Activated T-cell treated with anti-CD3 and anti-CD28 coated beads, Interleukin-2, amount 50 U/mL, for 1 hour (primary cell): ENCODE data around the gene CCDC18.
"Not testable (repeated sequence)": the region's sequence is repeated elsewhere in the genome, so short reads cannot be mapped to it uniquely, and the experiment has no call there.

Experiments used
- DNase-seq: peaks from one replicate; pipeline ENCODE4 v3.0.0-alpha.2; 2020

The CCDC18 gene

GRCh38 chr1:93172778-93173177 is 7.7 kb upstream of the CCDC18 start:
- DNase-seq, result no peak

- DNase-seq, result not testable (repeated sequence)
Measured at GRCh38 chr1:93174638-93175037, 5.9 kb upstream of the CCDC18 start.

GRCh38 chr1:93177991-93178390 is 2.5 kb upstream of the CCDC18 start:
- DNase-seq, result no peak

GRCh38 chr1:93178418-93178817 is 2.1 kb upstream of the CCDC18 start:
- DNase-seq, result no peak

- peak; percentile 94 for DNase-seq
Measured at GRCh38 chr1:93179886-93180722, 420 bp upstream of the CCDC18 start, which contains the start of gene TMED5. TSS of gene TMED5 (minus strand) at chr1:93180413. CDS start at chr1:93180242, 171 bp downstream.

GRCh38 chr1:93186667-93187066 is 6.1 kb downstream of the CCDC18 start:
- DNase-seq, result no peak

- no peak for DNase-seq
Measured at GRCh38 chr1:93190432-93190831, 9.9 kb downstream of the CCDC18 start.

GRCh38 chr1:93194231-93194990 is 13.9 kb downstream of the CCDC18 start:
- no peak for DNase-seq

GRCh38 chr1:93196591-93196990 is 16.1 kb downstream of the CCDC18 start:
- DNase-seq, result no peak

GRCh38 chr1:93199150-93199549 is 18.6 kb downstream of the CCDC18 start:
- no peak for DNase-seq

- no peak for DNase-seq
Measured at GRCh38 chr1:93200086-93200620, 19.6 kb downstream of the CCDC18 start.

GRCh38 chr1:93200714-93201113 is 20.2 kb downstream of the CCDC18 start:
- DNase-seq, result no peak

GRCh38 chr1:93205892-93206566 is 25.5 kb downstream of the CCDC18 start:
- DNase-seq, result no peak

- no peak for DNase-seq
Measured at GRCh38 chr1:93206567-93206954, 26.0 kb downstream of the CCDC18 start.

GRCh38 chr1:93207211-93207610 is 26.7 kb downstream of the CCDC18 start:
- DNase-seq, result no peak

- no peak for DNase-seq
Measured at GRCh38 chr1:93215322-93215721, 34.8 kb downstream of the CCDC18 start.

- no peak for DNase-seq
Measured at GRCh38 chr1:93219443-93219842, 38.9 kb downstream of the CCDC18 start.

GRCh38 chr1:93220716-93221115 is 40.2 kb downstream of the CCDC18 start:
- DNase-seq, result not testable (repeated sequence)

- no peak for DNase-seq
Measured at GRCh38 chr1:93221913-93222312, 41.4 kb downstream of the CCDC18 start.

GRCh38 chr1:93223023-93223675 is 42.6 kb downstream of the CCDC18 start:
- DNase-seq, result no peak

GRCh38 chr1:93235261-93235660 is 54.7 kb downstream of the CCDC18 start:
- no peak for DNase-seq

GRCh38 chr1:93237021-93237420 is 56.5 kb downstream of the CCDC18 start:
- DNase-seq, result no peak

GRCh38 chr1:93238425-93238824 is 57.9 kb downstream of the CCDC18 start:
- DNase-seq, result no peak
